Measurements from ENCODE around the gene PLCH1. TPM values are rescaled to one million over a fixed set of nuclear protein-coding genes. Genes with fewer than 3 reads are reported as not detected.
"Not testable (repeated sequence)": the region's sequence is repeated elsewhere in the genome, so short reads cannot be mapped to it uniquely, and the experiment has no call there.

The PLCH1 gene
- total and polyA plus RNA-seq, 4 donors, result 0.03 to 1.0 (median 0.22) TPM

GRCh38 chr3:155615141-155615540, 129.7 kb downstream of the PLCH1 start:
- WGBS, result 95% methylated on average over 1 of the region's 1 CpG
- not testable (repeated sequence) for H3K27ac ChIP-seq (ENCODE audit: low read depth in 1 of 2, low read length in 2 of 2); H3K9me3 ChIP-seq (ENCODE audit: control insufficient read depth in 4 of 4, low read length in 3 of 4); H3K4me1 ChIP-seq (ENCODE audit: control insufficient read depth in 4 of 4, insufficient read depth in 4 of 4, low read length in 3 of 4); H3K27me3 ChIP-seq (ENCODE audit: control insufficient read depth in 4 of 4, insufficient read depth in 4 of 4, low read length in 3 of 4); H3K9ac ChIP-seq (ENCODE audit: low read depth in 1 of 2, low read length in 2 of 2); H3K36me3 ChIP-seq (ENCODE audit: control insufficient read depth in 4 of 4, insufficient read depth in 3 of 4, low read depth in 1 of 4, low read length in 3 of 4); DNase-seq (ENCODE audit: low spot score); H3K4me3 ChIP-seq (ENCODE audit: low read depth in 1 of 3, low read length in 3 of 3)

DNA sequence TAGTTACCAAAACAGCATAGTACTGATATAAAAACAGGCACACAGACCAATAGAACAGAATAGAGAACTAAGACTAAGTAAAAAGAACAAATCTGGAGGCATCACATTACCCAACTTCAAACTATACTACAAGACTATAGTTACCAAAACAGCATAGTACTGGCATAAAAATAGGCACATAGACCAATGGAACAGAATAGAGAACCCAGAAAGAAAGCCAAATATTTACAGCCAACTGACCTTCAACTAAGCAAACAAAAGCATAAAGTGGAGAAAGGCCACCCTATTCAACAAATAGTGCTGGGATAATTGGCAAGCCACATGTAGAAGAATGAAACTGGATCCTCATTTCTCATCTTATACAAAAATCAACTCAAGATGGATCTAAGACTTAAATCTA, 130.5 kb downstream of the PLCH1 start:
- H3K4me1 ChIP-seq (ENCODE audit: control insufficient read depth in 4 of 4, insufficient read depth in 4 of 4, low read length in 3 of 4); H3K36me3 ChIP-seq (ENCODE audit: control insufficient read depth in 4 of 4, insufficient read depth in 3 of 4, low read depth in 1 of 4, low read length in 3 of 4); H3K27me3 ChIP-seq (ENCODE audit: control insufficient read depth in 4 of 4, insufficient read depth in 4 of 4, low read length in 3 of 4); H3K9ac ChIP-seq (ENCODE audit: low read depth in 1 of 2, low read length in 2 of 2); DNase-seq (ENCODE audit: low spot score); H3K9me3 ChIP-seq (ENCODE audit: control insufficient read depth in 4 of 4, low read length in 3 of 4); H3K4me3 ChIP-seq (ENCODE audit: low read depth in 1 of 3, low read length in 3 of 3); H3K27ac ChIP-seq (ENCODE audit: low read depth in 1 of 2, low read length in 2 of 2): not testable (repeated sequence)

DNA sequence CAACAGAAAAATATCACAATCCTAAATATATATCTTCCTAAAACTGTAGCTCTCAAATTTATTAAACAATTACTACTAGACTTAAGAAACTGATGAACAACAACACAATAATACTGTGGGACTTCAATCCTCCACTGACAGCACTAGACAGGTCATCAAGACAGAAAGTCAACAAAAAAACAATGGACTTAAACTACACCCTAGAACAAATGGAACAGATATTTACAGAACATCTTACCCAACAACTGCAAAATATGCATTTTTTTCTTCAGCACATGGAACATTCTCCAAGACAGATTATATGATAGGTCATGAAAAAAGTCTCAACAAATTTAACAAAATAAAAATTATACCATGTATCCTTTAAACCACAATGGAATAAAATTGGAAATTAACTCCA, 133.4 kb downstream of the PLCH1 start:
- no peak overlapping the region for H3K4me3 ChIP-seq (ENCODE audit: low read depth in 1 of 3, low read length in 3 of 3)
- no peak overlapping the region for H3K27ac ChIP-seq (ENCODE audit: low read depth in 1 of 2, low read length in 2 of 2)
- H3K27me3 ChIP-seq (ENCODE audit: control insufficient read depth in 4 of 4, insufficient read depth in 4 of 4, low read length in 3 of 4), result no peaks in the 10 kb centered on the region
- H3K36me3 ChIP-seq (ENCODE audit: control insufficient read depth in 4 of 4, insufficient read depth in 3 of 4, low read depth in 1 of 4, low read length in 3 of 4), result no peaks in the 10 kb centered on the region
- DNase-seq (ENCODE audit: low spot score), result no peak
- H3K4me1 ChIP-seq (ENCODE audit: control insufficient read depth in 4 of 4, insufficient read depth in 4 of 4, low read length in 3 of 4), result peaks cover 0 to 2% (median 0%) of the 10 kb centered on the region in 4 donors
- H3K9me3 ChIP-seq (ENCODE audit: control insufficient read depth in 4 of 4, low read length in 3 of 4), result peaks cover 0 to 1% (median 0%) of the 10 kb centered on the region in 4 donors
- TF ChIP-seq ZBTB33 (IDR thresholded peaks at IDR 0.05) (no peak), FOXA2 (IDR thresholded peaks at IDR 0.05) (no peak), NR2F2 (IDR thresholded peaks at IDR 0.05) (no peak), RAD21 (IDR thresholded peaks at IDR 0.05) (no peak), EGR1 (IDR thresholded peaks at IDR 0.05; ENCODE audit: low read depth in 2 of 2) (no peak), HNF4G (IDR thresholded peaks at IDR 0.05) (no peak), TAF1 (conservative IDR thresholded peaks at IDR 0.05) (no peak)
- H3K9ac ChIP-seq (ENCODE audit: low read depth in 1 of 2, low read length in 2 of 2), result no peak overlapping the region

DNA sequence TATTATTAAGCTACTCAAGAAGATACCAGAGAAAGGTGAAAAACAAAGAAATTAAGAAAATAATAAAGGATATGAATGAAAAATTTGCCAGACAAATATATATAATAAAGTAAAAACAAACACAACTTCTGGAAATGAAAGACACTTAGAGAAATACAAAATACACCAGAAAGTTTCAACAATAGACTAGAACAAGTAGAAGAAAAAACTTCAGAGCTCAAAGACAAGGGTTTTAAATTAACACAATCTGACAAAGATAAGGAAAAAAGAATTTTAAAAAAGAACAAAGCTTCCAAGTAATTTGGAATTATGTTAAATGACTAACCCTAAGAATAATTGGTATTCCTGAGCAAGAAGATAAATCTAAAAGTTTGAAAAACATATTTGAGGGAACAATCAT, 135.3 kb downstream of the PLCH1 start:
- H3K4me1 ChIP-seq (ENCODE audit: control insufficient read depth in 4 of 4, insufficient read depth in 4 of 4, low read length in 3 of 4), result peaks cover 0 to 13% (median 4%) of the 10 kb centered on the region in 4 donors
- no peaks in the 10 kb centered on the region for H3K36me3 ChIP-seq (ENCODE audit: control insufficient read depth in 4 of 4, insufficient read depth in 3 of 4, low read depth in 1 of 4, low read length in 3 of 4)
- TF ChIP-seq FOXA2 (IDR thresholded peaks at IDR 0.05) (no peak), ZBTB33 (IDR thresholded peaks at IDR 0.05) (no peak), HNF4G (IDR thresholded peaks at IDR 0.05) (no peak), CTCF (IDR thresholded peaks at IDR 0.05; ENCODE audit: low read depth, low read length, missing input control) (no peak)
- no peak for DNase-seq (ENCODE audit: low spot score)
- no peak overlapping the region for H3K4me3 ChIP-seq (ENCODE audit: low read depth in 1 of 3, low read length in 3 of 3)
- H3K27me3 ChIP-seq (ENCODE audit: control insufficient read depth in 4 of 4, insufficient read depth in 4 of 4, low read length in 3 of 4), result no peaks in the 10 kb centered on the region
- H3K27ac ChIP-seq (ENCODE audit: low read depth in 1 of 2, low read length in 2 of 2), result no peak overlapping the region
- peaks cover 0 to 1% (median 0%) of the 10 kb centered on the region in 4 donors for H3K9me3 ChIP-seq (ENCODE audit: control insufficient read depth in 4 of 4, low read length in 3 of 4)
- no peak overlapping the region for H3K9ac ChIP-seq (ENCODE audit: low read depth in 1 of 2, low read length in 2 of 2)
